HG03378 (cell line): ENCODE measurements around the gene KCNMB2.
A peak's percentile ranks its signal among the peaks of the same experiment; 100 is the strongest.

Experiments
- ATAC-seq: cut with Tn5 transposase; IDR thresholded peaks from one replicate; pipeline ENCODE4 v1.9.1; 2021; ENCODE audit warnings: mild to moderate bottlenecking, moderate library complexity; ENCODE audit not compliant: unreplicated experiment

Gene KCNMB2

GRCh38 chr3:178634975-178635374 is 98.7 kb downstream of the KCNMB2 start:
- ATAC-seq: no peak

DNA sequence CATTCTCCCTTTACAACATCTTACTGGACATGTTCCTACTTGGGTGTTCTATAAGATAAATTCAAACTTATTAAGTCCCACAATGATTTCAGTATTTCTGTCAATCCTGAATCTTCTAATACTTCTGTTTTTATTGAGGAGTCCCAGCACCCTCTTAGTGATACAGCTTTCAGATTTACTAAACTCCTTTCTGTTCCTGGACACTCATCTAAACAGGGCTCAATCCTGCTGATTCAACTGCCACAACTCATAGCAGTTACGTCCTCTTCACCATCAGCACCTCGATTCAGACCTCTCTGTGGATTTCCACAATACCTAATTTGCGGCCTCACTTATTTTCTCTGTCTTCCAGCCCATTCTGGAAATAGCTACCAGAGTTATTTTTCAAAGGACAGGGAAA is 101.6 kb downstream of the KCNMB2 start:
- no peak for ATAC-seq

- ATAC-seq: no peak
Observed at GRCh38 chr3:178645503-178645902, 109.3 kb downstream of the KCNMB2 start.

DNA sequence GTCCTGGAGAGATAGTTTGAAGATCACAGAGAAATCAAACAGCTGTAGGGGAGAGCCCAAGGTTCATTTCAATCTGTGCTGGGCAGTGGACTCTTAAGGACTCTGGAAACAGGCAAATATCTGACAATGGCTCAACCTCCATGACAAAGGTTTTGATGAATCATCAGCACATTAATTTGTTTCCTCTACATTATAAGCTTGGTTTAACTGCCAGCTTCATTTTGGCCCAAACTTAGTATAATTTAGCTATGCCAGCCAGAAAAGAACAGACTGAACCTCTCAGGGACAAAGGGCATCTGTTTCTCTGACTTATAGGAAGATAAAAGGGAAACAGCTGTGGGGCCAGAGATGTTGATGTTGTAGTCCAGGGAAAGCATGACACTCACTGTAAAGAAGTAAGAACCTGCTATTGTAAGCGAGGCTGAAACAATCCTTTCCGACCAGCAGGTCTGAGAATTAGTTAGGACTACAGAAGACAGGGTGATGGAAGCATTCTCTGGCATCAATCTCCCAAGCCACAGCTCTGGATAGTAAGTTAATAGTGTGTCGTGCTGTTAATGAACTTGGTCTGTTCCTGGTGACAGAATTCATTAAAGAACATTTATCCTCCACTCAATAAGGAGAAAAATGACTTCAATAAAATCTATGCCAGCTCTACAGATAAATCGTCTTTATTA is 110.1 kb downstream of the KCNMB2 start:
- no peak for ATAC-seq

DNA sequence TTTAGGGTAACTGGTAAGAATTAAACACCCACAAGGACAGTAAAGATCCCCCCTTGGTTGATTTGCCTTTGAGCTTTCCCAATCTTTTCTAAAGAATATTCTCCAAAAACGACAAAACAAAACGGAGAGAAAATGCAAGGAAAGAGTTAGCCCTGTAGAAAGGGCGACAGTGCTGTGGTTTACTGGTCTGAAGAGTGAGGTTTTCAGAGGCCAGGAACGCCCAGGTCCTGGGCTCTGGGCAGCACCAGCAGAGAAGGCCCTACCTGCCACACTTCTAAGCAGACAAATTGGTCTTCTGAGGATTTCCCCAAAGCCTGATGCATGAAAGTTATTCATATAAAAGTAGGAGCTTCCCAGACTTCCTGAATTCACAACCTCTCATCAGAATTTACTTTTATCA is 119.3 kb downstream of the KCNMB2 start:
- no peak for ATAC-seq

DNA sequence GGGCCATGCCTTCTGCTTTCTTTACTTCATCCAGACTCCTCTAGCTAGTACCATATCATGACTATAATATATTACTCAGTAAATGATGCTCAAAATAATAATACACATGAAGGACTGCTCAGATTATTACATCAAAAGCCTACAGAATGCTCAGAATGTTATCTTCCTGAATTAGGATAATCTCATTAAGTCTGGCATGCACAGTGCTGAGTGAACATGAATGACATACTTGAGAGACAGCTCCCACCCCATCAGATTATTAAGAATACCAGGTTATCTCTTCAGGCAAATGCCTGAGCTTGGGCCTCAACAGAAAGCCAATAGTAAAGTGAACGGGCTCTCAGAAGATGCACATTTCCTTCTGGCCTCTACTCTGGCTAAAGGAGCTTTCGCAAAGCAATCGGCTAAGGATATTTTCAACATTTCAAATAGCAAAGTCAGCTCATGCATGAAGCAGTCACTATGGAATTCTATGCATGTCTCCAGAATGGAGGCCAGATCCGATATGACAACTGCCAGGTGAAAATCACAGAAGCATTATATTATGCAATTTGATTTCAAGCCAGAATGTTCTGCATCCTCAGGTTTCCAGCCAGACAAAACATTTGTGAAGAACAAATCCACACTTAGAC is 122.6 kb downstream of the KCNMB2 start:
- ATAC-seq: no peak

DNA sequence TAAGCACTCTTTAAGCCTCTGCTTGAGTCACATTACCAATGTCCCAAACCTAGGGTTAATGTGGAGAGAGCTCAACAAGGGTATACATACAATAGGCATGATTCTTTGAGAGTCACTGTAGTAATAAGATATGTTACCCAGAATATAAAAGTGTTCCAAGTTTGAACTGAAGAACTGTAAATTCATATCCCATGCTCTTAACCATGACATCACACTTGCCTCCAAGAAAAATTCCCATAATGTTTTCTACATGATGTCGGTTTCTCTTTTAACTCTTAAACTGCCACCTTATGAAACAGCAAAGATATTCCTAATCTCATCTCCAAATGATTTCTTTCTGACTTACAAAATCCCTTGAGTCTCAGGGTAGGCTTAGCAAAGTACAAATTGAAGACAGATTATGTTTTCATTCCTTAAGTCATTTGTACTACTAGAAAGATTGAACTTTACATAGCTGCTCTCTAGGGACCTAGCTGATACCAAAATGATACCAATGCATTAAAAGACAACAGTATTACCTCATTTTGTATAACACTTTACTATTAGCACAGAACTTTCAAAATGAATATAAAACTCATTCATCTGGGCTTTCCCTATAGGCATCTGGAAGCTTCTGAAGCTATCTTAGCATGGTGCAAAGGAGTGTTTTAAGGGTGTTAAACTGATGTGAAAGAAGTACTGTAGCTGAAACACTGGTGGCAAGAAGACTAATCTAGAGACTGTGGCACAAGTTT is 127.1 kb downstream of the KCNMB2 start:
- ATAC-seq: peak; percentile 93

- ATAC-seq: no peak
Observed at GRCh38 chr3:178665747-178666146, 129.5 kb downstream of the KCNMB2 start.

DNA sequence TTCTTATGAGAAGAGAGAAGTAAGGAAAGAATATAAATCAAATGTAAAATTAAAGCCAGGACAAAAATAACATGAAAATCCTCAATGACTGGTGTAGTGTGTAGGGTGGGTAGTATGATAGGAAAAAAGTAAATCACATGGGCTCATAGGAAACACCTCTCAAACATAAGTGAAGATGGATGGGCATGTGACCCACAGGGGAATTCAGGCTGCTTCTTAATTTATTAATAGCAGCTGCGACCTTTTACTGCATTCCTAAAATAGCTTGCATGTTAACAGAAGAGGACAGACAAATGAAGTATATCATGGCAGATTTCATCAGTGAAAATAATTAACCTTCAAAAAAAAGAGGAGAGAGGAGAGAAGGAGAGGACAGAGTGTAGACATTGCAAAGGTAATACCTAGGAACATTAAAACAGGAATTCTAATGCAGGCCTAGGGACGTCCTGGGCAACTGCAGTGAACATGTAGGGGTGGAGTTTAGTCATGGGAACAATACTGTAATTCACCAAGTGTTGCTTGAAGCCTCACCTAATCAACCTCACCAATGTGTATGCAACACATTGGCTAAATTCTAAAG is 132.9 kb downstream of the KCNMB2 start:
- peak; percentile 30 for ATAC-seq

- peak; percentile 55 for ATAC-seq
Observed at GRCh38 chr3:178669758-178670157, 133.5 kb downstream of the KCNMB2 start.

- peak; percentile 36 for ATAC-seq
Observed at GRCh38 chr3:178671377-178671776, 135.1 kb downstream of the KCNMB2 start.

DNA sequence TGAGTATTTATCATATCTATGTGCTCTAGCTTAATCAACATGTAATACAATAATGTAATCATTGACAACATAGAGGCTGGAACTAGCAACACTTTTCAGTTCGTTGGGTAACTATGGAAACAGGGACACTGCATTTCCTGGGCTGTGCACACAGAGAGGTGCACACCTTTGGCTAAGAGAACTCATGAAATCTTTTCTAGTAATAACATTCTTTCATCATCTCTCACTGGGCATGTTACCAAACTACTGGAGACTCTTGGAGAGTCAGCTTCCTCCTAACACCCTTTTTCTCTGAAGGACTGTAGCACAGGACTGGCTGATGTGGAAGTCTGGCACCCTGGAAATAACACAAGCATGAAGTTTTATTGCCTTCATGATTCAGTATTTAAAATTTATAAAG is 135.6 kb downstream of the KCNMB2 start:
- peak; percentile 61 for ATAC-seq

DNA sequence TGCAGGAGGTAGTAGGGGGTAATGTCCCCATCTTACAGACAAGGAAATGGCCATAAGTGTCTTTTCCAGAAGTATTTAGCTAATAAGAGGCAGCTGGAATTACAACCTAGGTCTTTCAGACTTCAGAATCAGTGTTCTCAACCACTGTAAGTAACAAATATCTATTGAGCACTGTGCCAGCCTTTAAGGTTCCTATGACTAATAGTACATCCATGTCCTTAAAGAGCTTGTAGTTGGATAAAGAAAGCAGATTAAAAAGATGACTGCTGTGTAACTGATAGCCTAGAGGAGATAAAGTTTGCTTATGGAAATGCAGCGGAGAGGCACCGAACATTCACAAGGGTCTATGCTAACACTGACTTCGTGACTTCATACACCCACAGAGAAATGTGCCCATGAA is 136.0 kb downstream of the KCNMB2 start:
- ATAC-seq: no peak

GRCh38 chr3:178673529-178673928 is 137.3 kb downstream of the KCNMB2 start:
- ATAC-seq: no peak

- no peak for ATAC-seq
Observed at GRCh38 chr3:178676077-178676476, 139.8 kb downstream of the KCNMB2 start.

DNA sequence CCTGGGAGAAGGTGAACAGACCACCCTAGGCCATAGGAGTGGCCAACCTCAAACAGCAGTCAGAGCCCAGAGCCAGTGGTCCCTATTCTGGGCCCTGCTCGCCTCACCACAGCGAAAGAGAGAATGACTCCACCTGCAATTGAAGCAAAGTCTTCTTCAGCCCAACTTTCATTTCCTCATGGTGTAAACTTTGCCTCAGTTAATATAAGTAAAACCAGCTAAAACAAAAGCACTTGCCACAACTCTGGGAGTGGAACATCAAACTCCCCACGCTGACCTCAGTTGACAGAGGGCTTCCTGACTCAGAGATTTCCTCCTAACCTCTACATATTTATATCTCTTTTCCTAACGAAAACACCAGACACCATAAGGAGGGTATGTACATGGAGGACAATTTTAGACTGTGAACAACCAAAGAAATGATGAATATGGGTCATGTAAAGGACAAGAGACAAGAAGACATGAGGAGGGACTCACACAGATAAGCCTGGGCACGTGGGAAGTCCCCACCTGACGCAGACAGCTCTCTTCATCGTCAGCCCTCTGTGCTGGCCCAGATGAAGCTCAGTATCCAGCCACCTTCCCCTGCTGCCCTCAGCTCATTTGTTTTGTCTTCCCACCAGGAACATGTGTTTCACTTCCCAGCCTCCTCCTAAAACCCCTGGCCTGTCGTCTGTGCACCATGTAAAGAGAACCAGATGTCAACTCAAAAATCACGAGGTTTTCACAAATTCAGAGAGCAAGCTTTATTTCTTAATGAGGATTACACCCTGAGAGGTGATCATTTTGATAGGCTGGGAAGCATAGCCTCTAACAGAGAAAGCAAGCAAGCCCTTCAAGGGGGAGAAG is 140.9 kb downstream of the KCNMB2 start:
- peak; percentile 70 for ATAC-seq

GRCh38 chr3:178677961-178678360 is 141.7 kb downstream of the KCNMB2 start:
- ATAC-seq: no peak

GRCh38 chr3:178680037-178680436 is 143.8 kb downstream of the KCNMB2 start:
- no peak for ATAC-seq

DNA sequence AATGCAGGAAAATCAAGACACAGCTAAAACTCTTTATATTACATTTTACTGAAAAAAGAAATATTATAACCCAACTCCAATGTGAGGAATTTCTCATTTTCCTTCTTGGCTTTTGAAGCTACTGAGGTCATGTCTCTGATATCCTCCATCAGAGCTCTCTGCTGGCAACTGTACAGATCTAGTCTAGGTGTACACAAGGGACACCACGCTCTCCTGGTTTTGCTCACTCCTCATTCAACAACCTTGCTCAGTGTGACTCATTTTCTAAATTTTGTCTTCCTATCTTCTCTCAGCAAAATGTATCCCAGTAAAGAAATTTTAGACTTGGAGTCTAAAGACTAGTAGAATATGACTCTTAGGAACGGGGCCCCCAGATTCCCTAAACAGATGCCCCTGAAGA is 144.3 kb downstream of the KCNMB2 start:
- no peak for ATAC-seq

- ATAC-seq: peak; percentile 62
Observed at GRCh38 chr3:178684881-178685590, 148.8 kb downstream of the KCNMB2 start.
